ENCODE measurements around the gene CCR6.
A peak's percentile ranks its signal among the peaks of the same experiment; 100 is the strongest.

Gene CCR6

GRCh38 chr6:167102318-167102717 is 20.6 kb upstream of the CCR6 start:
- no peaks in the 10 kb centered on the region for H3K27me3 Mint-ChIP-seq (ENCODE audit: low read depth)
- H3K4me3 Mint-ChIP-seq: no peak overlapping the region
- H3K9me3 Mint-ChIP-seq: no peaks in the 10 kb centered on the region
- no peak for TF ChIP-seq CTCF (IDR thresholded peaks at IDR 0.05; ENCODE audit: unreplicated experiment in 3 of 3)
- H3K36me3 Mint-ChIP-seq (ENCODE audit: low read depth): no peaks in the 10 kb centered on the region
- H3K4me1 Mint-ChIP-seq: peaks cover 8% of the 10 kb centered on the region
- H3K27ac Mint-ChIP-seq: no peak overlapping the region

- H3K27me3 Mint-ChIP-seq (ENCODE audit: low read depth): no peaks in the 10 kb centered on the region
- no peak overlapping the region for H3K27ac Mint-ChIP-seq
- H3K4me3 Mint-ChIP-seq: no peak overlapping the region
- peaks cover 11% of the 10 kb centered on the region for H3K4me1 Mint-ChIP-seq
- no peaks in the 10 kb centered on the region for H3K36me3 Mint-ChIP-seq (ENCODE audit: low read depth)
- no peak for TF ChIP-seq CTCF (IDR thresholded peaks at IDR 0.05; ENCODE audit: unreplicated experiment in 3 of 3)
- H3K9me3 Mint-ChIP-seq: no peaks in the 10 kb centered on the region
Observed at GRCh38 chr6:167103041-167103891, 19.6 kb upstream of the CCR6 start.

GRCh38 chr6:167104388-167104787 is 18.5 kb upstream of the CCR6 start:
- Mint-ChIP-seq H3K4me1 (peaks cover 14% of the 10 kb centered on the region), H3K27me3 (ENCODE audit: low read depth) (no peaks in the 10 kb centered on the region), H3K9me3 (no peaks in the 10 kb centered on the region), H3K36me3 (ENCODE audit: low read depth) (no peaks in the 10 kb centered on the region), H3K27ac (no peak overlapping the region), H3K4me3 (no peak overlapping the region)
- no peak for TF ChIP-seq CTCF (IDR thresholded peaks at IDR 0.05; ENCODE audit: unreplicated experiment in 3 of 3)

GRCh38 chr6:167105060-167105459 is 17.8 kb upstream of the CCR6 start:
- Mint-ChIP-seq H3K27ac (no peak overlapping the region), H3K9me3 (no peaks in the 10 kb centered on the region), H3K27me3 (ENCODE audit: low read depth) (no peaks in the 10 kb centered on the region), H3K4me3 (no peak overlapping the region), H3K4me1 (peaks cover 20% of the 10 kb centered on the region), H3K36me3 (ENCODE audit: low read depth) (no peaks in the 10 kb centered on the region)
- no peak for TF ChIP-seq CTCF (IDR thresholded peaks at IDR 0.05; ENCODE audit: unreplicated experiment in 3 of 3)

GRCh38 chr6:167106406-167106805 is 16.5 kb upstream of the CCR6 start:
- Mint-ChIP-seq H3K36me3 (ENCODE audit: low read depth) (no peaks in the 10 kb centered on the region), H3K27ac (peak overlapping the region in 1 of 3 experiments; percentile 31), H3K4me3 (no peak overlapping the region), H3K27me3 (ENCODE audit: low read depth) (no peaks in the 10 kb centered on the region), H3K4me1 (peaks cover 15% of the 10 kb centered on the region), H3K9me3 (no peaks in the 10 kb centered on the region)
- no peak for TF ChIP-seq CTCF (IDR thresholded peaks at IDR 0.05; ENCODE audit: unreplicated experiment in 3 of 3)

- Mint-ChIP-seq H3K27ac (no peak overlapping the region), H3K36me3 (ENCODE audit: low read depth) (no peaks in the 10 kb centered on the region), H3K27me3 (ENCODE audit: low read depth) (peaks cover 3% of the 10 kb centered on the region), H3K4me3 (no peak overlapping the region), H3K9me3 (no peaks in the 10 kb centered on the region), H3K4me1 (peaks cover 15% of the 10 kb centered on the region)
- no peak for TF ChIP-seq CTCF (IDR thresholded peaks at IDR 0.05; ENCODE audit: unreplicated experiment in 3 of 3)
Observed at GRCh38 chr6:167107787-167108186, 15.1 kb upstream of the CCR6 start.
